Suprapubic skin (tissue), 4 donors: ENCODE measurements around the gene LAT.

ENCODE experiments used
- CTCF ChIP-seq, 2 donors: fragments of 200-600 bp in 1 of 2; fragments of 450-650 bp in 1 of 2; sonication (generic) in 1 of 2; IDR thresholded peaks; one replicate each; pipeline ENCODE4 v1.5.1; 2016 to 2019; ENCODE audit warnings: antibody characterized with exemption in 2 of 2, mild to moderate bottlenecking in 1 of 2, moderate library complexity in 1 of 2
- EP300 ChIP-seq: sonication (generic); formaldehyde crosslinking; IDR thresholded peaks from one replicate; pipeline ENCODE4 v1.6.1; 2017; ENCODE audit warnings: antibody characterized with exemption
- POLR2A ChIP-seq, 2 donors: fragments of 450-650 bp; IDR thresholded peaks; one replicate each; pipeline ENCODE4 v1.6.1; 2017; ENCODE audit warnings: antibody characterized with exemption in 2 of 2, mild to moderate bottlenecking in 2 of 2, moderate library complexity in 2 of 2
- POLR2AphosphoS5 ChIP-seq, 3 donors: sonication (generic); formaldehyde crosslinking; IDR thresholded peaks; one replicate each; pipeline ENCODE4 v1.6.1; 2017; ENCODE audit warnings: antibody characterized with exemption in 3 of 3

GRCh38 chr16:28958216-28958615 is 26.6 kb upstream of the LAT start:
- no peak for TF ChIP-seq CTCF (IDR thresholded peaks at IDR 0.05)
- TF ChIP-seq POLR2A (IDR thresholded peaks at IDR 0.05), result no peak
- no peak for TF ChIP-seq POLR2AphosphoS5 (IDR thresholded peaks at IDR 0.05)
- no peak for TF ChIP-seq EP300
